DOHH2 (cell line): ENCODE results near the gene MVB12B.

Experiments used
- CTCF ChIP-seq: fragments of 200-600 bp; sonication (generic); IDR thresholded peaks from one replicate; pipeline ENCODE4 v1.5.1; 2014; ENCODE audit warnings: antibody characterized with exemption, mild to moderate bottlenecking, low read depth, low read length; ENCODE audit not compliant: poor library complexity, severe bottlenecking
- EZH2phosphoT487 ChIP-seq: fragments of 200-600 bp; sonication (generic); IDR thresholded peaks from 2 replicates; pipeline ENCODE4 v1.6.1; 2017; ENCODE audit warnings: borderline replicate concordance, mild to moderate bottlenecking, antibody characterized with exemption, low read length, moderate library complexity, mixed read lengths

GRCh38 chr9:126496781-126497659, 170.4 kb downstream of the MVB12B start:
- TF ChIP-seq CTCF (no peak), EZH2phosphoT487 (no peak)
